GM21381 (cell line): ENCODE results near the gene EPS15.

Experiments
- ATAC-seq: cut with Tn5 transposase; IDR thresholded peaks from one replicate; pipeline ENCODE4 v1.9.1; 2021; ENCODE audit warnings: mild to moderate bottlenecking, moderate library complexity; ENCODE audit not compliant: unreplicated experiment

The EPS15 gene

GRCh38 chr1:51515982-51516648 lies 3.0 kb downstream of the EPS15 start:
- ATAC-seq, result no peak

- ATAC-seq, result no peak
Observed at GRCh38 chr1:51515312-51515960, 3.6 kb downstream of the EPS15 start.

GRCh38 chr1:51514733-51515132 lies 4.3 kb downstream of the EPS15 start:
- no peak for ATAC-seq

DNA sequence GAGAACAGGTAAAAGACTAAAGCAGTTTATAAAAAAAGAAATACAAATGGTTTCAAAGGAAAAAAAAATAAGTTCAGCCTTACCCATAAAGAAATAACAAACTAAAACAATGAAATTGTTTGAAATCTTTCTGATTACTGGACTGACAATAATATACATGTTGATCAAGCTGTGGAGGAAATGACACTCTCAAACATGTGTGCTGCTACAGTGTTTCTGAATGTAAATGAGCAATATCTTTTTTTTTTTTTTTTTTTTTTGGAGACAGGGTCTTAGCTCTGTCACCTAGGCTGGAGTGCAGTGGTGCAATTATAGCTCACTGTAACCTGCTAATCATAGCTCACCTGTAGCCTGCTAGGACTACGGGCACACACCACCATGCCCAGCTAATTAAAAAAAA lies 6.5 kb downstream of the EPS15 start:
- ATAC-seq, result no peak

DNA sequence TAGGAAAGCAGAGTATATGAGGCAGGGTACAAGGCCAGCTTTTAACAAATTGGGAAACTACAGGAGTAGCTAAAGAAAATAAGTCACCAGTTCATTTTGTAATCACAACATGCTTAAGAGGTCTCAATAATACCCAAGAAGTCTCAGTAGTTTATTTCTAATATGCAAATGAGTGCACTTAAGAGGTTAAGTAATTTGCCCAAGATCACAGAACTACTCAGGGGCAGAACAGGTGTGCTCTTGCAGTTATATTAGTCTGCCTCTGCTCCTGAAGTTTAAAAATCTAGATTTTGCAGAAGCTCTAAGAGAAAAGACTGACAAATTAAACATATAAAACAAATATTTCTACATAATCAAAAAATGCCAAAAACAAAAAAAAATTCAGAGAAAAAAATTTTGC lies 6.9 kb downstream of the EPS15 start:
- ATAC-seq, result no peak

GRCh38 chr1:51509773-51510172 lies 9.3 kb downstream of the EPS15 start:
- ATAC-seq, result no peak

GRCh38 chr1:51506537-51506936 lies 12.5 kb downstream of the EPS15 start:
- ATAC-seq, result peak; percentile 32

- peak; percentile 39 for ATAC-seq
Observed at GRCh38 chr1:51504806-51505525, 14.1 kb downstream of the EPS15 start.

GRCh38 chr1:51501218-51501630 lies 17.8 kb downstream of the EPS15 start:
- ATAC-seq, result peak; percentile 65

DNA sequence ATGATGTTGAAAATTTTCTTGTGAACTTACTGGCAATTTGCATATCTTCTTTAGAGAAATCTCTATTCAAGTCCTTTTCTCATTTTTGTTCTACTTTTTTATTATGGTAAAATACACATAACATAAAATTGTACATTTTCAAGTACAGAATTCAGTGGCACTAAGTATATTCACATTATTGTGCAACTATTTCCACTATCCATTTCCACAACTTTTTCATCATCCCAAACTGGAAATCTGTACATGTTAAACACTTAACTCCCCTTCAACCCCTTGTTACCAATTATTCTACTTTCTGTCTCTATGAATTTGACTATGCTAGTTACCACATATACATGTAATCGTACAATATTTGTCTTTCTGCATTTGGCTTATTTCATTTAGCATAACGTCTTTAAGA lies 19.4 kb downstream of the EPS15 start:
- no peak for ATAC-seq

DNA sequence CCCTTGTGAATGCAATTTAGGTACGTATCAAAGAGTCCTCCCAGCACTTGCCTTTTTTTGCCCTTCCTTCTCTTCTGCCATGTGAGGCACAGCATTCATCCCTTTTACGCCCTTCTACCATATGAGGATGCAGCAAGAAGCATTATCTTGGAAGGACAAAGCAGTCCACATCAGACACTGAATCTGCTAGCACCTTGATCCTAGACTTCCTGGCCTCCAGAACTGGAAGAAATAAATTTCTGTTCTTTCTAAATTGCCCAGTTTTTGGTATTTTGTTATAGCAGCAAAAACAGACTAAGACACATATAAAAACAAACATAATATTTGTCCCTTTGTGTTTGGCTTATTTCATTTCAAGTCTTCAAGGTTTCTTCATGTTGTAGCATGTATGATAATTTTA lies 20.1 kb downstream of the EPS15 start:
- ATAC-seq, result no peak

GRCh38 chr1:51497340-51497739 lies 21.7 kb downstream of the EPS15 start:
- ATAC-seq, result no peak

GRCh38 chr1:51494138-51494830 lies 24.8 kb downstream of the EPS15 start:
- ATAC-seq, result no peak

DNA sequence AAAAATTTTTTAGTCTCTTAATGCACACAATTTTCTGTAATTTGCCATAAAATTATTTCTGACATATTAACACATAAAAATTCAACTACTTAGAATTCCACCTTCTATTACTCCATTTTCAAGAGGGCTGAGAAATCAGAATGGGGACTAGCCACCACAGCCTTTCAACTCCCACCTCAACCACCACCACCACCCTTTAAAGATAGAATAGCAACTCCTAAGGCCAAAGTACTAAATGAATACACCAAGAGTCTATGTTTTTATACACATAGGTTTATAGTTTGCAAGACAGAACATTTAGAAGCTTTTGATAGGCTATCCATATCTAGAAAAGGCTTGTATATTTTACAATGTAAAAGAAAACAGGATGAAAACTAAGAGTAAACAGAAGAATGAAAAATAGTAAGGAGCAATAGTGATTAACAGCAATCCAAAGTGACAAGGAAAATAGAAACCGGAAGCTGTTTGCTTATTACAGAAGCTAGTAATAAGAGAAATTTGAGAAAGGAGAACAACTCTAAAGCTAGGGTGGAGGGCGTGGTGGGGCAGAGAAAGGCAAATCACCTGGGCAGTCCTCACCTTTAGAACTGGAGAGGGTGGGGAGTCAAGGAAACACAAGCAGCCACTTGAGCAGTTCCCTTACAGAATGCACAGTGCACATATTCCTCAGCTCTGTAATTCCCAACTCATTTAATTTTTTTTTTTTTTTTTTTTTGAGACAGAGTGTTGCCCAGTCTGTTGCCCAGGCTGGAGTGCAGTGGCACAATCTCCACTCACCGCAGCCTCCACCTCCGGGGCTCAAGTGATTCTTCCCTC lies 27.7 kb downstream of the EPS15 start:
- ATAC-seq, result peak; percentile 43

DNA sequence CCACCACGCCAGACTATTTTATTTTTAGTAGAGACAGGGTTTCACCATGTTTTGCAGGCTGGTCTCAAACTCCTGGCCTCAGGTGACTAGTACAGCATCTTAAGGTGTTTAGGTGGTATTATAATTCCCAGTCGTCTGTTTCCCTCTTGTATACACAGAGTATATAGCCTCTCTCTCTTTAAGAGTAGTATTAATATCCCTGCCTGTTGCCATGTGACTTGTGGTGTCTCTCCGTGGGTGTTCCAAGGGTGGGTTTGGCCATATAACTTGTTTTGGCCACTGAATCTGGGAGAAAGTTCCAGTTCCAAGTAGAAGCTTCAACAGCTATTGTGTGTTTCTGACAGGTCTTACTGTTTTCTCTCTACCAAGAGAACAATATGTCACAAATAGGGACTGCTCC lies 29.6 kb downstream of the EPS15 start:
- no peak for ATAC-seq

DNA sequence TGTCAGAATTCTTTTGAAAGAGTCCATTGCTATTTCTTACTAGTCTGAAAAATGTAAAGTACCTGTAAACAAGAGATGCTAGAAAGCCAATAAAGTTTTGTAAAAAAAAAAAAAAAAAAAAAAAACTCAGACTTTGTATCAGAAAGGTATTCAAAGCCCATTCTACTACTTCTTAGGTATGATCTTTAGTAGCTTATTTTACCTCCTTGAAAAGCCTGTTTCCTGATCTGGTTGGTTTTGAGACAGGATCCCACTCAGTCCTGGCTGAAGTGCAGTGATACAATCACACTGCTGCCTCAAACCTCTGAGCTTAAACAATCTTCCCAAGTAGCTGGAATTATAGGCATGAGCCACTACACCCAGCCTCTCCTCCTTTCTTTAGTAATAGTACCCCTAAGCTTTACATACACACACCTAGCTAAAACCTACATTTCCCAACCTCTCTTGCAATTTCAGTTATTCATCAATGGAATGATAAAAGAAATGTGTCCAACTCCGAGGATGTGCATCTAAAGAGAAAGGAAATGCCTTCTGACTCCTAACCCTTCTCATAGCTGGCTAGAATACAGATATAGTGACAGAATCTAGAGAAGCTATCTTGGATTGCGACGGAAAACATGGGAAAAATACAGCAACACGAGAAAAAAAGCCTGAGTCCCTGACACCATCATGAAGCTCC lies 30.6 kb downstream of the EPS15 start:
- no peak for ATAC-seq

DNA sequence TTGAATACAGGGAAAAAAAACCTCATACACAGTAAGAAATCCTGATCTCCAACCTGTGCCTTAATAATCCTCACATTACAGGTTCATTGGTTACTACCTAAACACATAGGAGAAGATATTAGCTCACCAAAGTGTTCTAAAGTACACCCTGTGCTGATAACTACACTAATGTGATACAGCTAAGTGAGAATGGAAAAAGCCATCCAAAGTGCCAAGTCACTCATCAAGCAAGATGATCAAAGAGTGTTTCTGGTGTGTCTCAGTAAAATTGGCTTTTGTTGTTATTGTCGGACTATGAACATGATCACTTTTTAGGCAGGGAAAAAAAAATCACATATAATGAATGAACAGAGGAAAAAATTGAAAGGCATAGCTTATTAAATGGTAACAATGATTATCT lies 31.4 kb downstream of the EPS15 start:
- no peak for ATAC-seq

DNA sequence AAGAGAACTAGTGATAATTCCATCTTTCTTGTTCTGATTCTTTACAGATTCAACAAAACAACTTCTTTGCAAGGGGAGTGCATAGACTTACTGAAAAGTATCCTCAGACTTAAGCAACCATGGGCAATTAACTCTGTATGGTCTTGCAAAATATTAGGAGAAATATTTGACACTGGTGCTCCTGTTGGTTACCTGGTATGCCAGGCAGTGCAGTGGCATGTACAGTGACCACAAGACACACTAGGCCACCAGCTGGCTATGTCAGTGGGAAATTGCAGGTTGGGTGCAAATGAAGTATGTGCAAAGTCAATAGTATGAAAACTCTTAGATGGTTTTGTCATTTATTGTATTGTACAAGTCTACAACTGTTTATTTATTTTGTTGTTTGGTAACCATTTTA lies 34.5 kb downstream of the EPS15 start:
- ATAC-seq, result no peak

DNA sequence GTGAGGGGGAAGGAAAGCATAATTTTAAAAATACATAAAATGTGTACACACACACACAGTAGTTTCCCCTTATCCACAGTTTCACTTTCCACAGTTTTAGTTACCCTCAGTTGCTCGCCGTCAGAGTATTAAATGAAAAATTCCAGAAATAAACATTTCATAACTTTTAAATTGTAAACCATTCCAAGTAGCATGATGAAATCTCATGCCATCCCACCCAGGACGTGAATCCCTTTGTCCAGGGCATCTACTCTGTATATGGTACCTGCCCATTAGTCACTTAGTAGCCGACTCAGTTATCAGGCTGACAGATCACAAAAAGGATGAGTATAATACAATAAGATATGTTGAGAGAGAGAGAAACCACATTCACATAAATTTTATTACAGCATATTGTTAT lies 36.2 kb downstream of the EPS15 start:
- ATAC-seq, result no peak
